Ishikawa (cell line): ENCODE data around the gene RHOBTB3.

ENCODE experiments used
- CEBPB ChIP-seq: IDR thresholded peaks from 2 replicates; pipeline ENCODE4 v1.6.1; 2012
- CREB1 ChIP-seq: IDR thresholded peaks from 2 replicates; pipeline ENCODE4 v1.6.1; 2012; ENCODE audit warnings: low read depth
- EGR1 ChIP-seq: IDR thresholded peaks from 2 replicates; pipeline ENCODE4 v1.6.1; 2012
- EP300 ChIP-seq: IDR thresholded peaks from 2 replicates; pipeline ENCODE4 v1.6.1; 2012; ENCODE audit warnings: borderline replicate concordance
- FOXM1 ChIP-seq: IDR thresholded peaks from 2 replicates; pipeline ENCODE4 v1.6.1; 2012; ENCODE audit warnings: low read depth, borderline replicate concordance
- MAX ChIP-seq: IDR thresholded peaks from 2 replicates; pipeline ENCODE4 v1.6.1; 2012
- NFIC ChIP-seq: IDR thresholded peaks from 2 replicates; pipeline ENCODE4 v1.6.1; 2012
- RAD21 ChIP-seq: IDR thresholded peaks from 2 replicates; pipeline ENCODE4 v1.6.1; 2012; ENCODE audit warnings: low read depth
- REST ChIP-seq: IDR thresholded peaks from 2 replicates; pipeline ENCODE4 v1.6.1; 2012; ENCODE audit warnings: low read depth, mild to moderate bottlenecking
- TAF1 ChIP-seq: IDR thresholded peaks from 2 replicates; pipeline ENCODE4 v1.6.1; 2012; ENCODE audit warnings: low read depth, mild to moderate bottlenecking
- TCF12 ChIP-seq: IDR thresholded peaks from 2 replicates; pipeline ENCODE4 v1.6.1; 2012; ENCODE audit warnings: low read depth
- TEAD4 ChIP-seq: IDR thresholded peaks from 2 replicates; pipeline ENCODE4 v1.6.1; 2012
- USF1 ChIP-seq: IDR thresholded peaks from 2 replicates; pipeline ENCODE4 v1.6.1; 2012
- YY1 ChIP-seq: IDR thresholded peaks from 2 replicates; pipeline ENCODE4 v1.6.1; 2012; ENCODE audit warnings: low read depth
- ZBTB7A ChIP-seq: IDR thresholded peaks from 2 replicates; pipeline ENCODE4 v1.6.1; 2012; ENCODE audit warnings: low read depth

The RHOBTB3 gene

GRCh38 chr5:95779611-95780010 is 48.5 kb downstream of the RHOBTB3 start:
- TF ChIP-seq USF1 (no peak), TAF1 (no peak), TEAD4 (no peak), EP300 (no peak), YY1 (no peak), MAX (no peak), REST (no peak), FOXM1 (no peak), ZBTB7A (no peak), CEBPB (no peak), TCF12 (no peak)

GRCh38 chr5:95780597-95780996 is 49.5 kb downstream of the RHOBTB3 start:
- TF ChIP-seq CEBPB (peak; percentile 92), FOXM1 (no peak), EGR1 (no peak)

GRCh38 chr5:95781101-95781583 is 50.0 kb downstream of the RHOBTB3 start:
- TF ChIP-seq EGR1 (no peak), ZBTB7A (no peak), MAX (no peak), CEBPB (no peak), RAD21 (peak; percentile 82)

GRCh38 chr5:95782181-95782580 is 51.0 kb downstream of the RHOBTB3 start:
- TF ChIP-seq RAD21 (no peak), CEBPB (no peak), MAX (no peak), REST (no peak), EP300 (no peak), FOXM1 (no peak), EGR1 (no peak), CREB1 (no peak), YY1 (no peak), USF1 (no peak), TEAD4 (no peak)

- TF ChIP-seq EP300, result no peak
Observed at GRCh38 chr5:95783661-95784060, 52.5 kb downstream of the RHOBTB3 start.

GRCh38 chr5:95784514-95785302 is 53.6 kb downstream of the RHOBTB3 start:
- TF ChIP-seq USF1, result no peak
- no peak for TF ChIP-seq YY1
- no peak for TF ChIP-seq CREB1
- TF ChIP-seq TAF1, result no peak
- TF ChIP-seq CEBPB, result no peak
- no peak for TF ChIP-seq NFIC
- no peak for TF ChIP-seq TEAD4
- TF ChIP-seq FOXM1, result no peak
- no peak for TF ChIP-seq EP300
- TF ChIP-seq ZBTB7A, result no peak
